Fibroblast of mammary gland (primary cell): Measurements from ENCODE around the gene KCNH6.

Experiments
- DNase-seq: peaks from one replicate; pipeline ENCODE4 v3.0.0-alpha.2; 2010; ENCODE audit warnings: low read depth
- H3K4me3 ChIP-seq: 2 replicates; pipeline ENCODE4 v1.5.1; 2011; ENCODE audit warnings: low read depth, mild to moderate bottlenecking, low read length, moderate library complexity; ENCODE audit not compliant: control insufficient read depth
- TF ChIP-seq, protein P1 (sequence below): conservative IDR thresholded peaks from 2 replicates; pipeline ENCODE4 v1.5.1; 2011; ENCODE audit warnings: low read depth, low read length, inconsistent platforms; ENCODE audit not compliant: control insufficient read depth, insufficient read depth

The KCNH6 gene

DNA sequence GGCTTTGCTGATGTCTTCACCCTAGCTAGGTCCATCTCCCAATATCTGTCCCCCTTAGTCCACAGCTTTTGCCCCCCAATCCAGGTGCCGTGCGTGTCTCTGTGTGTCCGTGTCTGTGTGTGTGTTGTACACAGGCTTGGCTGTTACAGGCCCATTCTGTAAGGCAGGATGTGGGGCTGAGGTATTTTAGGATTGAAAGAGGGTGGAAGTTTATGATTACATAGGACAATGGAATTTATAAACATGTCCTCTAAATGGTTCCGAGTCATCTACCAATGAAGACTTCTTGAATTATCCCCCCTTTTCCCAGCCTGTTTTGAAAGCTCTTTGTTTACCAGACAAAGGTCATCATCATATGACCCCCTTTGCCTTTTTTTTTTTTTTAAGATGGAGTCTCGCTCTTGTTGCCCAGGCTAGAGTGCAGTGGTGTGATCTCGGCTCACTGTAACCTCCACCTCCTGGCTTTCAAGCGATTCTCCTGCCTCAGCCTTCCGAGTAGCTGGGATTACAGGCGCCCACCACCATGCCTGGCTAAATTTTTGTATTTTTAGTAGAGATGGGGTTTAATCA is 24.4 kb upstream of the KCNH6 start:
- DNase-seq: peak; percentile 30
- no peak overlapping the region for H3K4me3 ChIP-seq
- TF ChIP-seq, protein P1, sequence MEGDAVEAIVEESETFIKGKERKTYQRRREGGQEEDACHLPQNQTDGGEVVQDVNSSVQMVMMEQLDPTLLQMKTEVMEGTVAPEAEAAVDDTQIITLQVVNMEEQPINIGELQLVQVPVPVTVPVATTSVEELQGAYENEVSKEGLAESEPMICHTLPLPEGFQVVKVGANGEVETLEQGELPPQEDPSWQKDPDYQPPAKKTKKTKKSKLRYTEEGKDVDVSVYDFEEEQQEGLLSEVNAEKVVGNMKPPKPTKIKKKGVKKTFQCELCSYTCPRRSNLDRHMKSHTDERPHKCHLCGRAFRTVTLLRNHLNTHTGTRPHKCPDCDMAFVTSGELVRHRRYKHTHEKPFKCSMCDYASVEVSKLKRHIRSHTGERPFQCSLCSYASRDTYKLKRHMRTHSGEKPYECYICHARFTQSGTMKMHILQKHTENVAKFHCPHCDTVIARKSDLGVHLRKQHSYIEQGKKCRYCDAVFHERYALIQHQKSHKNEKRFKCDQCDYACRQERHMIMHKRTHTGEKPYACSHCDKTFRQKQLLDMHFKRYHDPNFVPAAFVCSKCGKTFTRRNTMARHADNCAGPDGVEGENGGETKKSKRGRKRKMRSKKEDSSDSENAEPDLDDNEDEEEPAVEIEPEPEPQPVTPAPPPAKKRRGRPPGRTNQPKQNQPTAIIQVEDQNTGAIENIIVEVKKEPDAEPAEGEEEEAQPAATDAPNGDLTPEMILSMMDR: no peak

DNA sequence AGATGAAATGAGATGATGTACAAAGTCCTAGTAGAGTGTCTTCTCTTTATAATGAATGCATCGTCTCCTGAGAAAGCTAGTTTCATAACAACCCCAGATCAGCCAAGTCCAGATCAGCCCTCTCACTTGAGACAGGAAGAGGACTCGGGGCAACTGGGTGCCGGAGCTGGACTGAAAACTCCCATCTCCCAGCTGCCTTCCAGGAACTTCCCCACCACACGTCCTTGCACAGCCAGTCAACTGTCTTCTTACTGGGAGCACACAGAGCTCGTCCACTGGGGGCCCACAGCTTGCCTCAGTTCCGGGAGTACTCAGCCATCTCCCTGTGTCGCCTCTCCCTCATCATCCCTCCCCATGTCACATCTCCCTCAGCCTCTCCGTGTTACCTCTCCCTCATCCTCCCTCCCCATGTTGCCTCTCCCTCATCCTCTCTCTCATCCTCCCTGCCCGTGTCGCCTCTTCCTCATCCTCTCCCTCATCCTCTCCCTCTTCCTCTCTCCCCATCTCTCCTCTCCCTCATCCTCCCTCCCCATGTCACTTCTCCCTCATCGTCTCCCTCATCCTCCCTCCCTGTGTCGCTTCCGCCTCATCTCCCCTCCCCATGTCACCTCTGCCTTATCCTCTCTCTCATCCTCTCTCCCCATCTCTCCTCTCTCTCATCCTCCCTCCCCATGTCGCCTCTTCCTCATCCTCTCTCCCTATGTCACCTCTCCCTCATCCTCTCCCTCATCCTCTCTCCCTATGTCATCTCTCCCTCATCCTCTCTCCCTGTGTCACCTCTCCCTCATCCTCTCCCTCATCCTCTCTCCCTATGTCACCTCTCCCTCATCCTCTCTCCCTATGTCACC is 22.4 kb upstream of the KCNH6 start:
- no peak for DNase-seq
- TF ChIP-seq, protein P1: no peak
- no peak overlapping the region for H3K4me3 ChIP-seq

DNA sequence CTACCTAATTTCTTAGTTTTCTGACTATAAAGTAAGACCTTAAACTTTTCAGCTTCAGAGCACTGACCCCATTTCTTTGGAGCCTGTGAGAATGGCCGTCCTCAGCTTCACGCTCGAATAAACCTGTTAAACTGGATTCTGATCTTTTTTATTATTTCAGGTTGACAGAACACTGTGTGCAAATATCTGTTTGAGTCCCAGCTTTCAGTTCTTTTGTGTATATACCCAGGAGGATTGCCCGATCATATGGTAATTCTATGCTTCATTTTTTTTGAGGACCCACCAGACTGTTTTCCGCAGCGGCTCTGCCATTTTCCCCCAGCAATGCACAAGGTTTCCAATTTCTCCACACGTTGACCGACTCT is 19.8 kb upstream of the KCNH6 start:
- DNase-seq: no peak
- H3K4me3 ChIP-seq: no peak overlapping the region
- TF ChIP-seq, protein P1: no peak

DNA sequence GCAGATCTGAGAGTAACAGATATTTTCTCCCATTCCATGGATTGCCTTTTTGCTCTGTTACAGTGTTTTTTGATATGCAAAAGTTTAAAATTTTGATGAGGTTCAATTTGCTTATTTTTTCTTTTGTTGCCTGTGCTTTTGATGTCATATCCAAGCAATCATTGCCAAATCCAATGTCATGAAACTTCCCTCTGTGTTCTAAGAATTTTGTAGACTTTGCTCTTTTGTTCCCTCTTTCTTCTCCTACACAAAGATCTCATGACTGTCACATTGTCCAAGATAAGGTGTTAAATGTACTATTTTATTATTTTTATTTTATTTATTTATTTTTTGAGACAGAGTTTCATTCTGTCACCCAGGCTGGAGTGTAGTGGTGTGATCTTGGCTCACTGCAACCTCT is 18.9 kb upstream of the KCNH6 start:
- H3K4me3 ChIP-seq: no peak overlapping the region
- DNase-seq: no peak
- TF ChIP-seq, protein P1: no peak

DNA sequence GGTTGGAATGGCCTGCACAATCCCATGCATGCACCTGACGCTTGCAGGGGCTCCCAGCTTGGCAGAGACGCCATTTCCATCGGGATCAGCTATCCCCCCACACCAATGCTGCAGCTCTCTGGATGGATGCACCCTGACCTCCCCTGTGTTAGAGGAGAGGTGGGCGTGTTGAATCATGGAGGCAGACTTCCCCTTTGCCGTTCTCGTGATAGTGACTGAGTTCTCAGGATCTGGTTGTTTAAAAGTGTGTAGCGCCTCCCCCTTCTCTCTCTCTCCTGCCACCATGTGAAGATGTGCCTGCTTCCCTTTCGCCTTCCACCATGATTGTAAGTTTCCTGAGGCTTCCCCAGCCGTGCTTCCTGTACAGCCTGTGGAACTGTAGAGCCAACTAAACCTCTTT is 17.8 kb upstream of the KCNH6 start:
- TF ChIP-seq, protein P1: no peak
- DNase-seq: no peak

DNA sequence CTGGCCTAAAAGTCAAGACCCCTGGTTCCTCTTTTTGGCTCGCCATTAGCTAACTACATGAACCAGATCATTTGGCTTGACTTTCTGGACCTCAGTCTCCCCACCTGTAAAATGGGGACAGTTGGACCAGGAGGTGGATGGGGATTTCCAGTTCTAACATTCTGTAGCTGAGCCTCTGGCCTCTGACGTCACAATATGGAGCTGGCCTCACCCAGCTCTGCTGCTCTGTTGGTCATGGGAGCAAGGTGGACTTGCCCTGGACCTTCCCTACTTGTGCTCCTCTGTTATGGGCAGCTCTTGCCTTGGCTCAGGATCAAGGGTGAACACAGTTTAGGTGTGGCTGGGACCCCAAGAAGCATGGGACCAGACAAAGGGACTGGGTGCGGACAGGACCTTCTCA is 16.5 kb upstream of the KCNH6 start:
- DNase-seq: no peak
- TF ChIP-seq, protein P1: no peak
- no peak overlapping the region for H3K4me3 ChIP-seq

More for the DNA sequence above, 17.8 kb upstream of the KCNH6 start:
- H3K4me3 ChIP-seq: no peak overlapping the region
